Nephron (organoid): ENCODE data around the gene RPL23.
A peak's percentile ranks its signal among the peaks of the same experiment; 100 is the strongest.

ENCODE experiments used
- H3K27ac Mint-ChIP-seq, 3 experiments: 2 replicates each; pipeline ENCODE4 v1.8.0; 2020; ENCODE audit warnings: mixed read lengths in 3 of 3, mild to moderate bottlenecking in 2 of 3, moderate library complexity in 1 of 3
- H3K27me3 Mint-ChIP-seq: 2 replicates; pipeline ENCODE4 v1.8.0; 2021; ENCODE audit warnings: low read depth, mild to moderate bottlenecking, moderate library complexity, mixed read lengths
- H3K36me3 Mint-ChIP-seq: 2 replicates; pipeline ENCODE4 v1.8.0; 2020; ENCODE audit warnings: low read depth, mixed read lengths
- H3K4me1 Mint-ChIP-seq: 2 replicates; pipeline ENCODE4 v1.8.0; 2020; ENCODE audit warnings: mixed read lengths
- H3K4me3 Mint-ChIP-seq, 3 experiments: 2 replicates each; pipeline ENCODE4 v1.8.0; 2020; ENCODE audit warnings: mild to moderate bottlenecking in 3 of 3, mixed read lengths in 3 of 3, moderate library complexity in 2 of 3
- H3K9me3 Mint-ChIP-seq: 2 replicates; pipeline ENCODE4 v1.8.0; 2020; ENCODE audit warnings: mixed read lengths
- TF ChIP-seq, protein P1 (sequence below), 3 experiments: fragments of 200-600 bp; sonication (generic); IDR thresholded peaks; one replicate each; pipeline ENCODE4 v1.5.0; 2021; ENCODE audit warnings: antibody characterized with exemption in 3 of 3; ENCODE audit not compliant: unreplicated experiment in 3 of 3

RPL23 gene

DNA sequence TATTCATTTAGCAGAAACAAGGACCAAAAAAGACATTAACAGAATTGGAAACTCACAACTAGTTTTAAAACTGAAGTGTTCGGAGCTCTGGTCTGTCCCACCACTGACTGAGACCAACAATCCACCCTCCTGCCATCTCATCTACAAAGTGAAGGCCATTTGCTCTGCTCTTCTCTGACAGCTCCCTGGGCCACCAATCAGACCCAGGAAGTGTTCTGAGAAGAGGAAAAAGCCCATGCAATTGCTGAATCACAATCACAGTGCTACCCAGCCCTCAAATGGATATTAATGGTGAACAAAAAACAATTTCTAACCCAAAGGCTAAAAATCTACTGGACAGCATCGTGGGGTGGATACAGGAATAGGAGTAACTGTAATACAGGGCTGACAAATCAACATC, 2.1 kb downstream of the RPL23 start:
- Mint-ChIP-seq H3K27me3 (no peaks in the 10 kb centered on the region), H3K4me3 (peak overlapping the region; percentile 98 to 99 (median 99)), H3K4me1 (peaks cover 38% of the 10 kb centered on the region), H3K9me3 (no peaks in the 10 kb centered on the region), H3K27ac (peak overlapping the region; percentile 98 to 100 (median 100)), H3K36me3 (peaks cover 62% of the 10 kb centered on the region)
- TF ChIP-seq, protein P1, sequence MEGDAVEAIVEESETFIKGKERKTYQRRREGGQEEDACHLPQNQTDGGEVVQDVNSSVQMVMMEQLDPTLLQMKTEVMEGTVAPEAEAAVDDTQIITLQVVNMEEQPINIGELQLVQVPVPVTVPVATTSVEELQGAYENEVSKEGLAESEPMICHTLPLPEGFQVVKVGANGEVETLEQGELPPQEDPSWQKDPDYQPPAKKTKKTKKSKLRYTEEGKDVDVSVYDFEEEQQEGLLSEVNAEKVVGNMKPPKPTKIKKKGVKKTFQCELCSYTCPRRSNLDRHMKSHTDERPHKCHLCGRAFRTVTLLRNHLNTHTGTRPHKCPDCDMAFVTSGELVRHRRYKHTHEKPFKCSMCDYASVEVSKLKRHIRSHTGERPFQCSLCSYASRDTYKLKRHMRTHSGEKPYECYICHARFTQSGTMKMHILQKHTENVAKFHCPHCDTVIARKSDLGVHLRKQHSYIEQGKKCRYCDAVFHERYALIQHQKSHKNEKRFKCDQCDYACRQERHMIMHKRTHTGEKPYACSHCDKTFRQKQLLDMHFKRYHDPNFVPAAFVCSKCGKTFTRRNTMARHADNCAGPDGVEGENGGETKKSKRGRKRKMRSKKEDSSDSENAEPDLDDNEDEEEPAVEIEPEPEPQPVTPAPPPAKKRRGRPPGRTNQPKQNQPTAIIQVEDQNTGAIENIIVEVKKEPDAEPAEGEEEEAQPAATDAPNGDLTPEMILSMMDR (IDR thresholded peaks at IDR 0.05; ENCODE audit: unreplicated experiment in 3 of 3), result no peak

DNA sequence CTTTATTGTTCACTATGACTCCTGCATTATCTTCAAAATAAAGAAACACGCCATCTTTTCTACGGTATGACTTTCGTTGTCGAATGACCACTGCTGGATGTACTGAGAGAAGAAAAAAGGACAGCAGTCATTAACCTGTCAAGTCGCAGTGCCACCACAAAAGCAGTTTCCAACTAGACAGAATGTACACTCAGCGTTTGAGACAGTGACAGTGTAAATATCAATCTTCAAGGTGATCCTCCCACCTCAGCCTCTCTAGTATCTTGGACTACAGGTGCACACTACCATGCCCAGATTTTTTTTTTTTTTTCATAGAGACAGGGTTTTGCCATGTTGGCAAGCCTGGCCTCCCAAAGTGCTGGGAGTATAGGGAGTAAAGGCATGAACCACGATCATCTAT, 3.1 kb downstream of the RPL23 start:
- Mint-ChIP-seq H3K4me1 (peaks cover 38% of the 10 kb centered on the region), H3K9me3 (no peaks in the 10 kb centered on the region), H3K36me3 (peaks cover 65% of the 10 kb centered on the region), H3K27ac (peak overlapping the region; percentile 15 to 22 (median 21)), H3K27me3 (no peaks in the 10 kb centered on the region), H3K4me3 (peak overlapping the region; percentile 98 to 99 (median 99))
- TF ChIP-seq, protein P1 (IDR thresholded peaks at IDR 0.05; ENCODE audit: unreplicated experiment in 3 of 3), result no peak

DNA sequence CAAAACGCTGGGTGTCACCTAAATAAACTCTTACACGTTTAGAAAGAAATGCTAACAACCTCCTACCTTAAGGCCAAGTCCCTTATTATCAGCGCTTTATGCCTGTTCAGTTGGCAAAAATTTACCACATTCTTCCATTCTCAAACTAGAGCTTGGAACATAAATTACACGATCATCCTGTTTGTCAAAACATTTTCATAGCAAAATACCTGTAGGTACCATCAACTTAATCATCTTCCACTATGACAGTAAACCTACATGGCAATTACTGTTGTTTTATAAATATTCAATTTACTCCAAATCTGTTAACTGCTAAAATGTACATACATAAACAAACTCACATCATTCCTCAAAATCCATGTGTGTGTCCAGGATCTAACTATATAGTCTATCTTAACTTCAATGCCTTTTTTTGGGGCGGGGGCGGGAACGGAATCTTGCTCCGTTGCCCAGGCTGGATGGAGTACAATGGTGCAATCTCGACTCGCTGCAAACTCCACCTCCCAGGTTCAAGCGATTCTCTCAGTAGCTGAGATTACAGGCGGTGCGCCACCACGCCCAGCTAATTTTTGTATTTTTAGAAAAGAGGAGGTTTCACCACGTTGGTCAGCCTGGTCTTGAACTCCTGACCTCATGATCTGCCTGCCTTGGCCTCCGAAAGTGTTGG, 4.4 kb downstream of the RPL23 start:
- Mint-ChIP-seq H3K27me3 (no peaks in the 10 kb centered on the region), H3K9me3 (no peaks in the 10 kb centered on the region), H3K4me3 (peak overlapping the region in 1 of 3 experiments; percentile 2), H3K36me3 (peaks cover 65% of the 10 kb centered on the region), H3K4me1 (peaks cover 38% of the 10 kb centered on the region), H3K27ac (no peak overlapping the region)
- TF ChIP-seq, protein P1 (IDR thresholded peaks at IDR 0.05; ENCODE audit: unreplicated experiment in 3 of 3), result no peak

DNA sequence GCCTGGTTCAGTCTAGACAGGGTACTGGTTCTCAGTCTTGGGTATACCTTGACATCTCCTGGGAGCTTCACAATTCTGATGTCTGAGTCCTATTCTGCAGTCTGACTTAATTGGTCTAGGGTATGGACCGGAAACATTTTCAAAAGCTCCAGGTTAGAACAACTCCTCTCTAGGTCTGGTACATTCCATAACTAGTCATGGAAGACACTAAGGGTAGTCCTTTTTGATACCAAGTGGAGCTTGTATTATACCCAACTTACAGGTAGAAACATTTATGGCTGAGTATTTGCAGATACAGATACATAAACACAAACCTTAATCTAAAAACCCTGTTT, 5.0 kb downstream of the RPL23 start:
- TF ChIP-seq, protein P1 (IDR thresholded peaks at IDR 0.05; ENCODE audit: unreplicated experiment in 3 of 3), result no peak
- Mint-ChIP-seq H3K4me3 (no peak overlapping the region), H3K9me3 (no peaks in the 10 kb centered on the region), H3K27me3 (no peaks in the 10 kb centered on the region), H3K36me3 (peaks cover 64% of the 10 kb centered on the region), H3K27ac (no peak overlapping the region), H3K4me1 (peaks cover 34% of the 10 kb centered on the region)

DNA sequence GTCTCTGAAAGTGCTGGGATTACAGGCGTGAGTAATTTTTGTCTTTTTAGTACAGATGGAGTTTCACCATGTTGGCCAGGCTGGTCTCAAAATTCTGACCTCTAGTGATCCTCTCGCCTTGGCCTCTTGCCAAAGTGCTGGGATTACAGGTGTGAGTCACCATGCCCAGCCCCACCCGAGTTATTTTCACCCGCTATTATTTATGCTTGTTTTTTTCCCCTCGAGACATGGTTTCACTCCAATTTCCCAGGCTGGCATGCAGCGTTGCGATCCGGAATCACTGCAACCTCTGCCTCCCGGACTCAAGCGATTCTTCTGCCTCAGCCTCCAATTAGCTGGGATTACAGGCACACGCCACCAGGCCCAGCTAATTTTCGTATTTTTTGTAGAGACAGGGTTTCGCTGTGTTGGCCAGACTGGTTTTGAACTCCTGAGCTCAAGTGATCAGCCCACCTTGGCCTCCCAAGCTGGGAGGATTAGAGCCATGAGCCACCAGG, 9.2 kb downstream of the RPL23 start:
- no peak overlapping the region for H3K4me3 Mint-ChIP-seq

More for the DNA sequence above, 9.2 kb downstream of the RPL23 start:
- H3K9me3 Mint-ChIP-seq, result no peaks in the 10 kb centered on the region
- no peaks in the 10 kb centered on the region for H3K27me3 Mint-ChIP-seq
- TF ChIP-seq, protein P1 (IDR thresholded peaks at IDR 0.05; ENCODE audit: unreplicated experiment in 3 of 3), result no peak
- H3K36me3 Mint-ChIP-seq, result peaks cover 23% of the 10 kb centered on the region
- H3K27ac Mint-ChIP-seq, result no peak overlapping the region
- H3K4me1 Mint-ChIP-seq, result no peaks in the 10 kb centered on the region
